Keratinocyte (primary cell): ENCODE data around the gene GALNT2. TPM values are rescaled to one million over a fixed set of nuclear protein-coding genes. Genes with fewer than 3 reads are reported as not detected.

Experiments used
- DNase-seq: peaks from one replicate; pipeline ENCODE4 v3.0.0-alpha.2; 2011; ENCODE audit warnings: low read depth, missing footprints, low spot score
- FAIRE-seq: peaks from 2 replicates; lab custom pipeline; 2011; peaks lifted over from hg19 to GRCh38; lab: Jason Lieb, UNC
- H2AFZ ChIP-seq: 2 replicates; pipeline ENCODE4 v1.6.0; 2012; ENCODE audit warnings: low read length, control low read depth, inconsistent platforms; ENCODE audit not compliant: control insufficient read depth
- H3K27ac ChIP-seq: 2 replicates; pipeline ENCODE4 v1.5.1; 2011; ENCODE audit warnings: low read length; ENCODE audit not compliant: control insufficient read depth, insufficient read depth
- H3K27me3 ChIP-seq: 3 replicates; pipeline ENCODE4 v1.6.0; 2011; ENCODE audit warnings: low read length; ENCODE audit not compliant: control insufficient read depth, insufficient read depth; ENCODE audit errors: extremely low read depth
- H3K36me3 ChIP-seq, 2 experiments: 2 replicates in 1 of 2; 3 replicates in 1 of 2; pipeline ENCODE4 v1.5.1; 2011; ENCODE audit warnings: low read length in 2 of 2, mild to moderate bottlenecking in 1 of 2; ENCODE audit not compliant: control insufficient read depth in 2 of 2, insufficient read depth in 2 of 2; ENCODE audit errors: extremely low read depth in 1 of 2
- H3K4me1 ChIP-seq: 3 replicates; pipeline ENCODE4 v1.5.1; 2011; ENCODE audit warnings: low read length; ENCODE audit not compliant: control insufficient read depth, insufficient read depth; ENCODE audit errors: extremely low read depth
- H3K4me2 ChIP-seq: 3 replicates; pipeline ENCODE4 v1.6.0; 2011; ENCODE audit warnings: low read depth, low read length; ENCODE audit not compliant: control insufficient read depth, insufficient read depth; ENCODE audit errors: extremely low read depth
- H3K4me3 ChIP-seq, 3 experiments: fragments of 200-600 bp in 1 of 3; sonication (generic) in 1 of 3; 2 replicates in 2 of 3; 3 replicates in 1 of 3; pipeline ENCODE4 v1.5.1; 2011 to 2016; ENCODE audit warnings: low read length in 3 of 3, mild to moderate bottlenecking in 3 of 3, control low read depth in 2 of 3, inconsistent platforms in 1 of 3, low read depth in 1 of 3, mixed read lengths in 1 of 3, mixed run types in 1 of 3, moderate library complexity in 1 of 3; ENCODE audit not compliant: control insufficient read depth in 2 of 3, insufficient read depth in 2 of 3; ENCODE audit errors: extremely low read depth in 1 of 3
- H3K79me2 ChIP-seq: 2 replicates; pipeline ENCODE4 v1.6.0; 2012; ENCODE audit warnings: low read length; ENCODE audit not compliant: control insufficient read depth, insufficient read depth
- H3K9ac ChIP-seq: 3 replicates; pipeline ENCODE4 v1.6.0; 2011; ENCODE audit warnings: low read length; ENCODE audit not compliant: control insufficient read depth, insufficient read depth; ENCODE audit errors: extremely low read depth
- H3K9me1 ChIP-seq: 3 replicates; pipeline ENCODE4 v1.6.0; 2011; ENCODE audit warnings: low read length; ENCODE audit not compliant: control insufficient read depth, insufficient read depth; ENCODE audit errors: extremely low read depth
- H3K9me3 ChIP-seq: 2 replicates; pipeline ENCODE4 v1.5.1; 2012; ENCODE audit warnings: low read depth, low read length; ENCODE audit not compliant: control insufficient read depth
- H4K20me1 ChIP-seq: 3 replicates; pipeline ENCODE4 v1.6.0; 2011; ENCODE audit warnings: low read length; ENCODE audit not compliant: control insufficient read depth, insufficient read depth; ENCODE audit errors: extremely low read depth
- CTCF ChIP-seq, 3 experiments: IDR thresholded peaks in 1 of 3; conservative IDR thresholded peaks in 1 of 3; optimal IDR thresholded peaks in 1 of 3; 2 replicates in 2 of 3; 3 replicates in 1 of 3; pipeline versions ENCODE3 to v1.5.1; 2011; ENCODE audit warnings: low read length in 3 of 3, mild to moderate bottlenecking in 3 of 3, moderate library complexity in 2 of 3, control low read depth in 1 of 3, inconsistent platforms in 1 of 3; ENCODE audit not compliant: insufficient read depth in 2 of 3; ENCODE audit errors: extremely low read depth in 1 of 3
- EZH2 ChIP-seq: IDR thresholded peaks from one replicate; pipeline ENCODE4 v1.6.1; 2012; ENCODE audit warnings: inconsistent platforms, mild to moderate bottlenecking, low read length, moderate library complexity
- dilution Hi-C: fragments of 300-500 bp; cut with MboI; formaldehyde crosslinking; loops from one replicate; pipeline ENCODE4 v1.7.0; 2020; ENCODE audit warnings: low sequenced_read_pairs; ENCODE audit not compliant: extremely low pct_ligation_motif_present
- polyA plus RNA-seq, 5 experiments: library from polyadenylated mRNA; depleted of rRNA in 3 of 5; stranded (reverse) in 3 of 5; stranded (forward) in 1 of 5; unstranded in 1 of 5; fragments of >200 nt; gene quantifications; 1 replicate in 1 of 5; 2 replicates in 3 of 5; 3 replicates in 1 of 5; pipeline versions ENCODE4 v1.2.1 to v1.2.3, GENCODE V29; 2011 to 2012; ENCODE audit warnings: missing spikeins in 2 of 5, low read depth in 1 of 5, low replicate concordance in 1 of 5

Gene GALNT2
- polyA plus RNA-seq, 1 donor (not counting 4 experiments of a cell fraction or from before 2014, with no cell fraction given), result 61.7 TPM

- Histone ChIP-seq H3K9me1 (peaks cover 4% of the 10 kb centered on the region), H3K36me3 (peaks cover 4% of the 10 kb centered on the region in 2 experiments), H3K79me2 (peaks cover 95% of the 10 kb centered on the region), H3K9ac (no peak overlapping the region), H3K4me1 (no peaks in the 10 kb centered on the region), H4K20me1 (peaks cover 3% of the 10 kb centered on the region), H3K9me3 (no peaks in the 10 kb centered on the region), H2AFZ (no peak overlapping the region), H3K4me3 (no peak overlapping the region), H3K4me2 (no peak overlapping the region), H3K27me3 (no peaks in the 10 kb centered on the region), H3K27ac (no peak overlapping the region)
- TF ChIP-seq CTCF (optimal IDR thresholded peaks at IDR 0.05 in 1 of 3, IDR thresholded peaks at IDR 0.05 in 1 of 3, conservative IDR thresholded peaks at IDR 0.05 in 1 of 3; ENCODE audit: extremely low read depth in 1 of 3, insufficient read depth in 2 of 3, low read length in 3 of 3) (no peak), EZH2 (no peak)
- dilution Hi-C loops, result no loop called here
- no peak for FAIRE-seq
- no peak for DNase-seq
These were observed 72.7 kb downstream of the GALNT2 start for GRCh38 chr1:230139741-230140140.

- Histone ChIP-seq H3K27ac (no peak overlapping the region), H3K79me2 (peaks cover 95% of the 10 kb centered on the region), H3K36me3 (peaks cover 4% of the 10 kb centered on the region in 2 experiments), H3K4me2 (no peak overlapping the region), H3K9me1 (peaks cover 4% of the 10 kb centered on the region), H3K27me3 (no peaks in the 10 kb centered on the region), H3K9ac (no peak overlapping the region), H3K9me3 (no peaks in the 10 kb centered on the region), H4K20me1 (peaks cover 3% of the 10 kb centered on the region), H3K4me3 (no peak overlapping the region), H2AFZ (no peak overlapping the region), H3K4me1 (no peaks in the 10 kb centered on the region)
- FAIRE-seq (no peak), DNase-seq (no peak)
- dilution Hi-C loops, result no loop called here
- no peak for TF ChIP-seq CTCF (optimal IDR thresholded peaks at IDR 0.05 in 1 of 3, IDR thresholded peaks at IDR 0.05 in 1 of 3, conservative IDR thresholded peaks at IDR 0.05 in 1 of 3; ENCODE audit: extremely low read depth in 1 of 3, insufficient read depth in 2 of 3, low read length in 3 of 3)
- no peak for TF ChIP-seq EZH2
These were observed 73.4 kb downstream of the GALNT2 start for GRCh38 chr1:230140221-230141020.
